SK-N-SH (cell line): ENCODE measurements around the gene TANC1. TPM values are rescaled to one million over a fixed set of nuclear protein-coding genes. Genes with fewer than 3 reads are reported as not detected.

Experiments used
- CTCF ChIA-PET: fragments of 300-600, 350-600 bp; formaldehyde crosslinking; extraction: SDS; loops from one replicate; lab custom pipeline; 2021; lab: Yijun Ruan, JAX
- POLR2A ChIA-PET: fragments of 350-600 bp; sonication (Branson Sonifier 250); formaldehyde crosslinking; extraction: SDS; loops from one replicate; lab custom pipeline; 2020; ENCODE audit warnings: antibody characterized with exemption, inconsistent platforms; lab: Yijun Ruan, JAX
- DNase-seq: peaks from one replicate; pipeline ENCODE4 v3.0.0; 2012
- H2AFZ ChIP-seq: fragments of 200-600 bp; sonication (generic); 2 replicates; pipeline ENCODE4 v1.8.1; 2016; ENCODE audit warnings: antibody characterized with exemption, mild to moderate bottlenecking, low read depth
- H3F3A ChIP-seq: fragments of 200-600 bp; sonication (generic); replicated peaks from 2 replicates; pipeline ENCODE3; 2016; ENCODE audit warnings: antibody characterized with exemption, mild to moderate bottlenecking; ENCODE audit not compliant: insufficient read depth
- H3K27ac ChIP-seq, 2 experiments: fragments of 200-500 bp in 1 of 2; fragments of 200-600 bp in 1 of 2; sonication (Bioruptor generic) in 1 of 2; sonication (generic), shearing (Covaris generic) in 1 of 2; 2 replicates each; pipeline versions ENCODE4 v1.5.1 to v1.6.1; 2014 to 2016; ENCODE audit warnings: low read depth in 2 of 2, inconsistent platforms in 1 of 2, low read length in 1 of 2, mild to moderate bottlenecking in 1 of 2, mixed read lengths in 1 of 2
- H3K27me3 ChIP-seq: fragments of 200-600 bp; sonication (generic), shearing (Covaris generic); 2 replicates; pipeline ENCODE4 v1.6.1; 2016; ENCODE audit warnings: mixed run types; ENCODE audit not compliant: insufficient read depth
- H3K36me3 ChIP-seq, 2 experiments: fragments of 200-500 bp in 1 of 2; fragments of 200-600 bp in 1 of 2; sonication (Bioruptor generic) in 1 of 2; sonication (generic) in 1 of 2; replicated peaks in 1 of 2; 2 replicates each; pipeline versions ENCODE3 to v1.5.1; 2014 to 2016; ENCODE audit warnings: low read length in 1 of 2, mild to moderate bottlenecking in 1 of 2; ENCODE audit not compliant: insufficient read depth in 2 of 2, control insufficient read depth in 1 of 2
- H3K4me1 ChIP-seq, 2 experiments: fragments of 200-500 bp in 1 of 2; fragments of 200-600 bp in 1 of 2; sonication (Bioruptor generic) in 1 of 2; sonication (generic), shearing (Covaris generic) in 1 of 2; 2 replicates each; pipeline versions ENCODE4 v1.5.1 to v1.6.1; 2014 to 2016; ENCODE audit warnings: low read depth in 1 of 2, low read length in 1 of 2, mixed run types in 1 of 2; ENCODE audit not compliant: insufficient read depth in 2 of 2, control insufficient read depth in 1 of 2
- H3K4me2 ChIP-seq: fragments of 200-600 bp; sonication (generic), shearing (Covaris generic); 2 replicates; pipeline ENCODE4 v1.6.1; 2017; ENCODE audit warnings: mixed run types
- H3K4me3 ChIP-seq, 2 experiments: fragments of 200-500 bp in 1 of 2; fragments of 200-600 bp in 1 of 2; sonication (Bioruptor generic) in 1 of 2; sonication (generic), shearing (Covaris generic) in 1 of 2; 2 replicates each; pipeline versions ENCODE4 v1.5.1 to v1.8.1; 2014 to 2016; ENCODE audit warnings: low read depth in 2 of 2, inconsistent platforms in 1 of 2, low read length in 1 of 2, mild to moderate bottlenecking in 1 of 2, mixed read lengths in 1 of 2, moderate library complexity in 1 of 2
- H3K79me2 ChIP-seq: fragments of 200-600 bp; sonication (generic); 2 replicates; pipeline ENCODE4 v1.8.1; 2017; ENCODE audit warnings: mild to moderate bottlenecking; ENCODE audit not compliant: insufficient read depth
- H3K9ac ChIP-seq: fragments of 200-600 bp; sonication (generic); 2 replicates; pipeline ENCODE4 v1.6.1; 2017; ENCODE audit warnings: mixed run types
- H3K9me2 ChIP-seq: fragments of 200-600 bp; sonication (generic); 2 replicates; pipeline ENCODE4 v1.6.1; 2017; ENCODE audit warnings: mixed run types
- H3K9me3 ChIP-seq: fragments of 200-600 bp; sonication (generic); 2 replicates; pipeline ENCODE4 v1.6.1; 2017; ENCODE audit warnings: mixed run types, mild to moderate bottlenecking, moderate library complexity
- H4K20me1 ChIP-seq: fragments of 200-600 bp; sonication (generic); 2 replicates; pipeline ENCODE4 v1.6.1; 2017; ENCODE audit warnings: mild to moderate bottlenecking, mixed run types; ENCODE audit not compliant: insufficient read depth
- EZH2phosphoT487 ChIP-seq: fragments of 200-600 bp; sonication (generic); IDR thresholded peaks from 2 replicates; pipeline ENCODE4 v1.6.1; 2017; ENCODE audit warnings: low read depth, mixed run types, mild to moderate bottlenecking, antibody characterized with exemption, moderate library complexity, borderline replicate concordance
- RAD21 ChIP-seq: IDR thresholded peaks from 2 replicates; pipeline ENCODE4 v1.6.1; 2012; ENCODE audit warnings: mild to moderate bottlenecking, low read length
- TAF1 ChIP-seq: IDR thresholded peaks from 2 replicates; pipeline ENCODE4 v1.6.1; 2012; ENCODE audit warnings: low read depth, mild to moderate bottlenecking, low read length, moderate library complexity, borderline replicate concordance
- TCF12 ChIP-seq: IDR thresholded peaks from 2 replicates; pipeline ENCODE4 v1.4.0; 2012
- TEAD4 ChIP-seq: IDR thresholded peaks from 2 replicates; pipeline ENCODE4 v1.4.0; 2012; ENCODE audit warnings: mild to moderate bottlenecking, borderline replicate concordance; ENCODE audit not compliant: insufficient read depth
- USF2 ChIP-seq: fragments of 150-350 bp; IDR thresholded peaks from 2 replicates; pipeline ENCODE4 v1.6.1; 2017; ENCODE audit warnings: antibody characterized with exemption, low read length, low read depth, borderline replicate concordance
- WGBS: methylation state at CpG from one replicate; pipeline ENCODE4 v1.1.6; 2017; ENCODE audit warnings: low lambda C conversion rate; 5-methylcytosine and 5-hydroxymethylcytosine counted together
- polyA plus RNA-seq, 3 experiments: library from polyadenylated mRNA; depleted of rRNA; stranded (reverse); fragments of >200 nt; gene quantifications; 2 replicates each; pipeline ENCODE4 v1.2.3, GENCODE V29; 2012
- TF ChIP-seq, protein P1 (sequence below): fragments of 200-600 bp; sonication (generic); IDR thresholded peaks from 2 replicates; pipeline ENCODE4 v1.6.1; 2017; ENCODE audit warnings: antibody characterized with exemption, mild to moderate bottlenecking, moderate library complexity
- TF ChIP-seq, protein P2 (sequence below): IDR thresholded peaks from 2 replicates; pipeline ENCODE4; 2012

The TANC1 gene
- polyA plus RNA-seq, 1 of the 3 experiments (the other 2 are of a cell fraction), result 19.2 TPM

GRCh38 chr2:158996378-158996993, 28.0 kb downstream of the TANC1 start:
- Histone ChIP-seq H4K20me1 (no peaks in the 10 kb centered on the region), H3K9ac (no peak overlapping the region), H3K27ac (no peak overlapping the region), H3K4me3 (no peak overlapping the region), H3F3A (peaks cover 20% of the 10 kb centered on the region), H3K27me3 (no peaks in the 10 kb centered on the region), H3K9me2 (no peaks in the 10 kb centered on the region), H2AFZ (no peak overlapping the region), H3K36me3 (no peaks in the 10 kb centered on the region), H3K79me2 (peaks cover 82% of the 10 kb centered on the region), H3K4me2 (no peak overlapping the region), H3K4me1 (peaks cover 22 to 45% of the 10 kb centered on the region in 2 experiments), H3K9me3 (no peaks in the 10 kb centered on the region)
- DNase-seq, result no peak
- 96% methylated on average over 4 of the region's 4 CpGs for WGBS
- ChIA-PET CTCF (interaction anchor here (0.9 to 1.7 kb wide), 5 partner anchors 14 to 55 kb away, joined by 3 to 5 read pairs (median 4); no protein-coding TSS in a partner anchor), POLR2A (no interaction called here)
- TF ChIP-seq, protein P1, sequence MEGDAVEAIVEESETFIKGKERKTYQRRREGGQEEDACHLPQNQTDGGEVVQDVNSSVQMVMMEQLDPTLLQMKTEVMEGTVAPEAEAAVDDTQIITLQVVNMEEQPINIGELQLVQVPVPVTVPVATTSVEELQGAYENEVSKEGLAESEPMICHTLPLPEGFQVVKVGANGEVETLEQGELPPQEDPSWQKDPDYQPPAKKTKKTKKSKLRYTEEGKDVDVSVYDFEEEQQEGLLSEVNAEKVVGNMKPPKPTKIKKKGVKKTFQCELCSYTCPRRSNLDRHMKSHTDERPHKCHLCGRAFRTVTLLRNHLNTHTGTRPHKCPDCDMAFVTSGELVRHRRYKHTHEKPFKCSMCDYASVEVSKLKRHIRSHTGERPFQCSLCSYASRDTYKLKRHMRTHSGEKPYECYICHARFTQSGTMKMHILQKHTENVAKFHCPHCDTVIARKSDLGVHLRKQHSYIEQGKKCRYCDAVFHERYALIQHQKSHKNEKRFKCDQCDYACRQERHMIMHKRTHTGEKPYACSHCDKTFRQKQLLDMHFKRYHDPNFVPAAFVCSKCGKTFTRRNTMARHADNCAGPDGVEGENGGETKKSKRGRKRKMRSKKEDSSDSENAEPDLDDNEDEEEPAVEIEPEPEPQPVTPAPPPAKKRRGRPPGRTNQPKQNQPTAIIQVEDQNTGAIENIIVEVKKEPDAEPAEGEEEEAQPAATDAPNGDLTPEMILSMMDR, result peak; percentile 50
- no peak for TF ChIP-seq USF2
- TF ChIP-seq, all 33 proteins: peak for 1

GRCh38 chr2:158997037-158997790, 28.8 kb downstream of the TANC1 start:
- no peaks in the 10 kb centered on the region for H3K27me3 ChIP-seq
- peaks cover 22 to 52% of the 10 kb centered on the region in 2 experiments for H3K4me1 ChIP-seq
- POLR2A ChIA-PET, result interaction anchor here (1.6 kb wide), 1 partner anchor 29 kb away, joined by 5 read pairs; the partner anchor contains the start of gene TANC1
- TF ChIP-seq TEAD4 (no peak), EZH2phosphoT487 (no peak), TAF1 (no peak), TCF12 (no peak), RAD21 (no peak)
- TF ChIP-seq, protein P2, sequence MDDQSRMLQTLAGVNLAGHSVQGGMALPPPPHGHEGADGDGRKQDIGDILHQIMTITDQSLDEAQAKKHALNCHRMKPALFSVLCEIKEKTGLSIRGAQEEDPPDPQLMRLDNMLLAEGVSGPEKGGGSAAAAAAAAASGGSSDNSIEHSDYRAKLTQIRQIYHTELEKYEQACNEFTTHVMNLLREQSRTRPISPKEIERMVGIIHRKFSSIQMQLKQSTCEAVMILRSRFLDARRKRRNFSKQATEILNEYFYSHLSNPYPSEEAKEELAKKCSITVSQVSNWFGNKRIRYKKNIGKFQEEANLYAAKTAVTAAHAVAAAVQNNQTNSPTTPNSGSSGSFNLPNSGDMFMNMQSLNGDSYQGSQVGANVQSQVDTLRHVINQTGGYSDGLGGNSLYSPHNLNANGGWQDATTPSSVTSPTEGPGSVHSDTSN, result no peak
- no peaks in the 10 kb centered on the region for H3K9me3 ChIP-seq
- WGBS, result 90% methylated on average over 4 of the region's 4 CpGs
- no peak overlapping the region for H2AFZ ChIP-seq
- peaks cover 76% of the 10 kb centered on the region for H3K79me2 ChIP-seq
- H4K20me1 ChIP-seq, result no peaks in the 10 kb centered on the region
- peak overlapping the region in 1 of 2 experiments; percentile 85; a peak in 1 of 4 replicates for H3K27ac ChIP-seq
- peaks cover 20% of the 10 kb centered on the region for H3F3A ChIP-seq
- no peak overlapping the region for H3K9ac ChIP-seq
- H3K9me2 ChIP-seq, result no peaks in the 10 kb centered on the region
- H3K4me3 ChIP-seq, result no peak overlapping the region
- no peaks in the 10 kb centered on the region for H3K36me3 ChIP-seq
- no peak overlapping the region for H3K4me2 ChIP-seq
- CTCF ChIA-PET, result interaction anchor here (0.9 to 1.6 kb wide), 5 partner anchors 10 to 54 kb away, joined by 3 to 5 read pairs (median 4); no protein-coding TSS in a partner anchor
- no peak for DNase-seq
